Measurements from ENCODE around the gene PARD3B. TPM values are rescaled to one million over a fixed set of nuclear protein-coding genes. Genes with fewer than 3 reads are reported as not detected.

The PARD3B gene
- total RNA-seq, 1 experiment from 2014 or later = 6.4 TPM

DNA sequence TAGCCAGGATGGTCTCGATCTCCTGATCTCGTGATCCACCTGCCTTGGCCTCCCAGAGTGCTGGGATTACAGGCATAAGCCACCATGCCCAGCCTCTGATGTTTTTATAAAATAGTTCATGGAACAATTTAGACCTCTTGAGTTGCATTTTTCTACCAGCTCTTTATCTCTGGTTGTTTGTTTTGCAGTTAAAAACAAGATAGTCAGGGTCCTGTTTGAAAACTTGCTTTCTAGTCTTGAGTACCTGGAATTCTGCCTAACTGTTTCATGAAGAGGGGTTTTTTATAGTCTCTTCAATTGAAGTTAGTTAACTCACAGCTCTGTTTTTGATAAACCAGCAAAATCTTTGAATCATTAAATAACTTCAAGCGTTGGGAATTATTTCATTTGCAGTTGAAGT, 244.8 kb downstream of the PARD3B start:
- no peak for DNase-seq
- Histone ChIP-seq H2AK5ac (ENCODE audit: insufficient read length, low read length) (no peak overlapping the region), H2AFZ (ENCODE audit: low read length) (no peak overlapping the region), H3K23me2 (ENCODE audit: insufficient read length, low read depth, low read length, poor library complexity, severe bottlenecking) (no peaks in the 10 kb centered on the region), H2BK120ac (ENCODE audit: low read depth, low read length, poor library complexity, severe bottlenecking) (no peak overlapping the region), H3K9me3 (ENCODE audit: control insufficient read depth, low read depth, low read length) (no peaks in the 10 kb centered on the region), H3K23ac (ENCODE audit: insufficient read length, low read depth, low read length) (no peak overlapping the region), H3K4me2 (ENCODE audit: insufficient read depth, insufficient read length, low read length) (no peak overlapping the region), H3K56ac (ENCODE audit: insufficient read length, low read depth, low read length) (no peak overlapping the region), H2BK12ac (ENCODE audit: insufficient read length, low read depth, low read length) (no peak overlapping the region), H2BK20ac (ENCODE audit: low read depth, low read length, poor library complexity, severe bottlenecking) (no peak overlapping the region), H3K4ac (ENCODE audit: low read depth, low read length) (no peak overlapping the region), H3K79me2 (ENCODE audit: insufficient read depth, low read length) (no peaks in the 10 kb centered on the region), H3K9ac (ENCODE audit: extremely low read depth, insufficient read length, low read length) (no peak overlapping the region), H4K5ac (ENCODE audit: insufficient read length, low read depth, low read length) (no peak overlapping the region), H3K27me3 (ENCODE audit: insufficient read depth, low read length) (no peaks in the 10 kb centered on the region), H4K91ac (ENCODE audit: insufficient read length, low read depth, low read length) (no peak overlapping the region), H3K18ac (ENCODE audit: insufficient read length, low read depth, low read length) (no peak overlapping the region), H2BK15ac (ENCODE audit: low read depth, low read length) (no peak overlapping the region), H3T11ph (ENCODE audit: low read length) (no peak overlapping the region), H3K79me1 (ENCODE audit: insufficient read depth, low read depth, low read length, poor library complexity, severe bottlenecking) (no peaks in the 10 kb centered on the region), H3K27ac (ENCODE audit: insufficient read length, low read depth, low read length) (no peak overlapping the region), H2BK5ac (ENCODE audit: insufficient read length, low read length) (no peak overlapping the region), H3K4me1 (ENCODE audit: insufficient read depth, low read length) (no peaks in the 10 kb centered on the region), H4K20me1 (ENCODE audit: control insufficient read depth, insufficient read depth, insufficient read length) (no peaks in the 10 kb centered on the region), H4K8ac (replicated peaks; ENCODE audit: insufficient read length, low read depth, low read length) (no peak overlapping the region), H3K14ac (ENCODE audit: insufficient read depth, low read length) (no peak overlapping the region)
- TF ChIP-seq, protein P1, sequence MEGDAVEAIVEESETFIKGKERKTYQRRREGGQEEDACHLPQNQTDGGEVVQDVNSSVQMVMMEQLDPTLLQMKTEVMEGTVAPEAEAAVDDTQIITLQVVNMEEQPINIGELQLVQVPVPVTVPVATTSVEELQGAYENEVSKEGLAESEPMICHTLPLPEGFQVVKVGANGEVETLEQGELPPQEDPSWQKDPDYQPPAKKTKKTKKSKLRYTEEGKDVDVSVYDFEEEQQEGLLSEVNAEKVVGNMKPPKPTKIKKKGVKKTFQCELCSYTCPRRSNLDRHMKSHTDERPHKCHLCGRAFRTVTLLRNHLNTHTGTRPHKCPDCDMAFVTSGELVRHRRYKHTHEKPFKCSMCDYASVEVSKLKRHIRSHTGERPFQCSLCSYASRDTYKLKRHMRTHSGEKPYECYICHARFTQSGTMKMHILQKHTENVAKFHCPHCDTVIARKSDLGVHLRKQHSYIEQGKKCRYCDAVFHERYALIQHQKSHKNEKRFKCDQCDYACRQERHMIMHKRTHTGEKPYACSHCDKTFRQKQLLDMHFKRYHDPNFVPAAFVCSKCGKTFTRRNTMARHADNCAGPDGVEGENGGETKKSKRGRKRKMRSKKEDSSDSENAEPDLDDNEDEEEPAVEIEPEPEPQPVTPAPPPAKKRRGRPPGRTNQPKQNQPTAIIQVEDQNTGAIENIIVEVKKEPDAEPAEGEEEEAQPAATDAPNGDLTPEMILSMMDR (conservative IDR thresholded peaks at IDR 0.05) = no peak
- Mint-ChIP-seq H3K9me3 (no peaks in the 10 kb centered on the region), H3K4me3 (no peak overlapping the region), H3K4me1 (no peaks in the 10 kb centered on the region), H3K36me3 (ENCODE audit: insufficient read depth in 1 of 3, low read depth in 3 of 3) (no peaks in the 10 kb centered on the region), H3K27me3 (ENCODE audit: low read depth) (no peaks in the 10 kb centered on the region), H3K27ac (no peak overlapping the region)
- WGBS (ENCODE audit: extremely low coverage, insufficient read length, low lambda C conversion rate) = no CpG with 5 or more reads among the region's 3 CpGs

Data from H9 (cell line).